ENCODE results near the gene ITGB1.

GRCh38 chr10:33006342-33006887, 48.4 kb upstream of the ITGB1 start:
- TF ChIP-seq CTCF (IDR thresholded peaks at IDR 0.05): no peak
- no peak for TF ChIP-seq POLR2AphosphoS5 (IDR thresholded peaks at IDR 0.05)
- no peak for TF ChIP-seq POLR2A (IDR thresholded peaks at IDR 0.05)
- TF ChIP-seq EP300 (IDR thresholded peaks at IDR 0.05): no peak

All from suprapubic skin (tissue), 4 donors.